Epithelial cell of esophagus (primary cell): ENCODE results near the gene SMTNL2.
"Not testable (repeated sequence)": the region's sequence is repeated elsewhere in the genome, so short reads cannot be mapped to it uniquely, and the experiment has no call there.

ENCODE experiments used
- DNase-seq: peaks from one replicate; pipeline ENCODE4 v3.0.0; 2010; ENCODE audit warnings: low read depth
- H3K4me3 ChIP-seq: 2 replicates; pipeline ENCODE4 v1.5.1; 2011; ENCODE audit warnings: mild to moderate bottlenecking, low read length, control low read depth
- TF ChIP-seq, protein P1 (sequence below): IDR thresholded peaks from 2 replicates; pipeline ENCODE4 v1.5.1; 2011; ENCODE audit warnings: low read depth, mild to moderate bottlenecking, low read length, control low read depth, inconsistent platforms; ENCODE audit not compliant: insufficient read depth; ENCODE audit errors: missing control alignments

SMTNL2 gene

DNA sequence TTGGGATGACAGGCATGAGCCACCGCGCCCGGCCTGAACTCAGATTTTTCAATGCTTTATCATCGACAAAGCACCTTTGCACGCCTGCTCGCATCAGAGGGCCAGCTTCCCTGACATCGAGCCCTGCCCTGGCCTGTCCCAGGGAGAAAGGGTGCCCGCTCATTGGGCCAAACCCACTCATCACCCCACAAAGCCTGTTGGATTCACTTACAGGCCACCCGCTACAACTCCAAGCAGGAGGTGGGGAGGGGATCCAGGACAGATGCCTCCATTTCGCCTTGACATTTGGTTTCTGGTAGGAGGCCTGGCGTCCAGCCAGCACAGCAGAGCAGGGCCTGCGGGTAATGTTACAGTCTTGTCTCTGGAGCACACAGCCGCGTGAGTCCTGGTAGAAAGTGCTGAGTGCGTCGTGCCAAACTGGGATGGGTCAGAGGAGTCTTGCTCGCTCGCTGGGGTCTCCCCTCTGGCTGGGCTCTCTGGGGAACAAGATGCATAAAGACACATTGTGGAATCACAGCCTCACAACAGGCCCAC lies 19.8 kb downstream of the SMTNL2 start:
- TF ChIP-seq, protein P1, sequence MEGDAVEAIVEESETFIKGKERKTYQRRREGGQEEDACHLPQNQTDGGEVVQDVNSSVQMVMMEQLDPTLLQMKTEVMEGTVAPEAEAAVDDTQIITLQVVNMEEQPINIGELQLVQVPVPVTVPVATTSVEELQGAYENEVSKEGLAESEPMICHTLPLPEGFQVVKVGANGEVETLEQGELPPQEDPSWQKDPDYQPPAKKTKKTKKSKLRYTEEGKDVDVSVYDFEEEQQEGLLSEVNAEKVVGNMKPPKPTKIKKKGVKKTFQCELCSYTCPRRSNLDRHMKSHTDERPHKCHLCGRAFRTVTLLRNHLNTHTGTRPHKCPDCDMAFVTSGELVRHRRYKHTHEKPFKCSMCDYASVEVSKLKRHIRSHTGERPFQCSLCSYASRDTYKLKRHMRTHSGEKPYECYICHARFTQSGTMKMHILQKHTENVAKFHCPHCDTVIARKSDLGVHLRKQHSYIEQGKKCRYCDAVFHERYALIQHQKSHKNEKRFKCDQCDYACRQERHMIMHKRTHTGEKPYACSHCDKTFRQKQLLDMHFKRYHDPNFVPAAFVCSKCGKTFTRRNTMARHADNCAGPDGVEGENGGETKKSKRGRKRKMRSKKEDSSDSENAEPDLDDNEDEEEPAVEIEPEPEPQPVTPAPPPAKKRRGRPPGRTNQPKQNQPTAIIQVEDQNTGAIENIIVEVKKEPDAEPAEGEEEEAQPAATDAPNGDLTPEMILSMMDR: no peak
- no peak overlapping the region for H3K4me3 ChIP-seq
- peak; percentile 57 for DNase-seq

DNA sequence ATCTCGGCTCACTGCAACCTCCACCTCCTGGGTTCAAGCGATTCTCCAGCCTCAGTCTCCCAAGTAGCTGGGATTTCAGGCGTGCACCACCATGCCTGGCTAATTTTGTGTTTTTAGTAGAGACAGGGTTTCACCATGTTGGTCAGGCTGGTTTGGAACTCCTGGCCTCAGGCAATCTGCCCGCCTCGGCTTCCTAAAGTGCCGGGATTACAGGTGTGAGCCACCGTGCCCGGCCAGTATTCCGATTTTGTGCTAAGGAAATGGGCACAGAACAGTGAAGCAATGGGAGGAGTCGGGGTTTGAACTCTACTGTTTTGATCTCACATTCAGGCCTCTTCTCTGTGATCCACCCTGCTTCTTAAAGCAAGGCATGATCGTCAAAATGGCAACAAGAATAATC lies 20.4 kb downstream of the SMTNL2 start:
- not testable (repeated sequence) for H3K4me3 ChIP-seq, DNase-seq

DNA sequence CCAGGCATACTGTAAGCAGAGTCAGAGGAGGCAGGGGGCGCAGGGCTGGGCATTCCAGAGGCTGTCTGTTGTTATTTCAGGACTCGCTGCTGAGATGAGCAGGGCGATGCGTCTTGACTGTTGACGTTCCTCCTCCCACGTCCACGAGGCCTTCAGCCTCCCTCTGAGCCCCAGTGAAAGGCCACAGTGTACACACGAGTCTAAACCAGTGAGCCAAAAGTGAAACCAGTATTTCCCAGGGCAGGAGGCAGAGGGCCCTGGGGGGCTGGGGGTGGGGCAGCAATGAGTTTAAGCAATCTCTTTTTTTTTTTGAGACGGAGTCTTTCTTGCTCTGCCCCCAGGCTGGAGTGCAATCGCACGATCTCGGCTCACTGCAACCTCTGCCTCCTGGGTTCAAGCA lies 21.5 kb downstream of the SMTNL2 start:
- no peak for DNase-seq
- H3K4me3 ChIP-seq: no peak overlapping the region
- TF ChIP-seq, protein P1: no peak

DNA sequence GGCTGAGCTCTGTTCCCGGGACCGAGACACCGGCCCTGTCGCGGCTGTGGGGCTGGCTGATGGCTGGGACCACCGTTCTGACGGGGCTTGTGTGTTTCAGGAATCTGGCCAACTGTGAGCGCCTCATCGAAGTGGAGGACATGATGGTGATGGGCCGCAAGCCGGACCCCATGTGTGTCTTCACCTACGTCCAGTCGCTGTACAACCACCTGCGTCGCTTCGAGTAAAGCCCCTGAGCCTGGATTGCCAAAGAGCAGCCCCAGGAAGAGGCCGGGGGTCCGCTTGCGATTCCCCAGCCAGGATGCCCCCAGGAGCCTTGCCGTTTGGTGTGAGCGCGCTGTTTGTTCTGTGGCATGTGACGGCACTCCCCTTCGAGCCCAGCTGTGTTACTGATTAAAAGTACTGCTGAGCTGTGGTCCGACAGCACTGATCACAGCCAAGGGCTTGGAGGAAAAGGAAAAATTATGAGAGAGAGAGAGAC lies 23.0 kb downstream of the SMTNL2 start:
- TF ChIP-seq, protein P1: no peak
- DNase-seq: no peak
- H3K4me3 ChIP-seq: no peak overlapping the region

DNA sequence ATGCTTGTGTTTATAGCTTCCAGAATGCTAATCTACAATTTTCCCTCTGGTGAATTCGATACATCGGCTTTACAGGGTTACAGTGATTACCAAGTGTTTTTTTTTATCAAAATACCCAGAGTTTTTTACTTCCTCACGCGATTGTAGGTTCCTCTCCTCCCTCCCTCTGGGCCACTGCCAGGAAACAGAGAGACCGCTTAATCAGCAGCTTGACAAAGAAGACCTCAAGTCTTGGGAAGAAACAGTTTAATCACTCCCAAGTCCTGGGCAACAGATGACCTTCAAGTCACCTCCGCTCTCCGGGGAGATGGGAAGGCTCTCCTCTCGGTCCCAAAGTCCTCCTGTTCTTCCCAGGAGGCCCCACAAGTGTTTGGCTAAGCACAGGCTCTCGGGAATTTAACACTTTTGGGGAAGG lies 23.5 kb downstream of the SMTNL2 start:
- TF ChIP-seq, protein P1: no peak
- DNase-seq: no peak
- H3K4me3 ChIP-seq: no peak overlapping the region

DNA sequence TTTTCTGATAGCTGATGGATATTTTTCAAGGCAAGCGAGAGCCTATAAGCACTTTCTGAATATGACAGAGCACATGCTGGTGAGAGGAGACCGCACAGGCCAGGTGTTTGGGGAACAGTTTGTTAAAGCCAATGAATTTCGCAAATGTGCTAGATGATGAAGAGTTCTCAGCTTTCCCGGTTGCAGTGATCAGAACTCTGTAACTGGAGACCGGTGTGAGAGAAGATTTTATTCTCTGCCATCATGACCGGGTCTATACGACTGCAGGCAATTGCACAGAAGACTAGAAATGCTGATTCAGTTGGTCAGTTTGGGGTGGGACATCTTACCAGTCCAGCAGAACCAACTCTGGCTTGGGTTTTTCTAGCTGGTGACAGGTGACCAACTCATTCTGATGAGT lies 25.4 kb downstream of the SMTNL2 start:
- TF ChIP-seq, protein P1: no peak
- no peak overlapping the region for H3K4me3 ChIP-seq
- DNase-seq: no peak

DNA sequence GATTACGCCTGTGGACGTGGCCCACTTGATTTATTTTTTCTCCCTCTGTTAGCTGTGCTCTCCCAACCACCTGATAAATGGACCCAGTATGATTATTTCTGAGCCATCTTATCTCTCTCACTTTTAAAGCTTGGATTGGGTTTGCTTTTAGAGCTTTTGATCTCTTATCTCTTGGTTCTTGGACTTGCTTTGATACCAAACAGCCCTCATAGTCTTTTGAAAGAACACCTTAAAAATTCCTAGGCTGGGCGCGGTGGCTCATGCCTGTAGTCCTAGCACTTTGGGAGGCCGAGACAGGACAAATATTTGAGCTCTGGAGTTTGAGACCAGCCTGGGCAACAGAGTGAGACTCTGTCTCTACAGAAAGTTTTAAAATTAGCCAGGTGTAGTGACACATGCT lies 25.8 kb downstream of the SMTNL2 start:
- H3K4me3 ChIP-seq: no peak overlapping the region
- TF ChIP-seq, protein P1: no peak
- DNase-seq: no peak

DNA sequence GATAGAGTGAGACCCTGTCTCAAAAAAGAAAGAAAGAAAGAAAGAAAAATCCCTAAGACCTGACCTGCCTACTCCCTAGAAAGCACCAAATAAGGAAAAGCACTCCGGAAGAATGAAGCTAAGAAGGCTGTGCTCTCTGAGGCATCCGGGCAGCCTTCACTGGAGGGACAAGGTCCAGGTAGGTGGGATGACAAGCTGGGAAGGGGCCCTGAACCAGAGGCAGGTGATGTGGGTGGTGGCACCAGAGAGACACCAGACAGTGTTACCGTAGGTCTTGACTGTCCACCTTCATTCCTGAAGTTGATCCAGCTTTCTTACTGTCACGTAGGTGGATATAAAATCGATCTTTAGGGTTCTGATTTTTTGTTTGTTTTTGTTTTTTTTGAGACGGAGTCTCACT lies 26.3 kb downstream of the SMTNL2 start:
- TF ChIP-seq, protein P1: no peak
- DNase-seq: no peak
- H3K4me3 ChIP-seq: no peak overlapping the region
